22Rv1 (cell line): ENCODE measurements around the gene REEP6.

ENCODE experiments used
- H3K27ac ChIP-seq: fragments of 450-650 bp; 2 replicates; pipeline ENCODE4 v1.5.1; 2017
- CTCF ChIP-seq: fragments of 450-650 bp; IDR thresholded peaks from 2 replicates; pipeline ENCODE4 v1.5.1; 2017; ENCODE audit warnings: mild to moderate bottlenecking
- ZFX ChIP-seq: fragments of 450-650 bp; IDR thresholded peaks from 2 replicates; pipeline ENCODE4 v1.6.1; 2017; ENCODE audit warnings: antibody characterized with exemption, borderline replicate concordance

The REEP6 gene

GRCh38 chr19:1447944-1448343 lies 43.0 kb upstream of the REEP6 start:
- no peak overlapping the region for H3K27ac ChIP-seq
- no peak for TF ChIP-seq CTCF
- TF ChIP-seq ZFX, result no peak

DNA sequence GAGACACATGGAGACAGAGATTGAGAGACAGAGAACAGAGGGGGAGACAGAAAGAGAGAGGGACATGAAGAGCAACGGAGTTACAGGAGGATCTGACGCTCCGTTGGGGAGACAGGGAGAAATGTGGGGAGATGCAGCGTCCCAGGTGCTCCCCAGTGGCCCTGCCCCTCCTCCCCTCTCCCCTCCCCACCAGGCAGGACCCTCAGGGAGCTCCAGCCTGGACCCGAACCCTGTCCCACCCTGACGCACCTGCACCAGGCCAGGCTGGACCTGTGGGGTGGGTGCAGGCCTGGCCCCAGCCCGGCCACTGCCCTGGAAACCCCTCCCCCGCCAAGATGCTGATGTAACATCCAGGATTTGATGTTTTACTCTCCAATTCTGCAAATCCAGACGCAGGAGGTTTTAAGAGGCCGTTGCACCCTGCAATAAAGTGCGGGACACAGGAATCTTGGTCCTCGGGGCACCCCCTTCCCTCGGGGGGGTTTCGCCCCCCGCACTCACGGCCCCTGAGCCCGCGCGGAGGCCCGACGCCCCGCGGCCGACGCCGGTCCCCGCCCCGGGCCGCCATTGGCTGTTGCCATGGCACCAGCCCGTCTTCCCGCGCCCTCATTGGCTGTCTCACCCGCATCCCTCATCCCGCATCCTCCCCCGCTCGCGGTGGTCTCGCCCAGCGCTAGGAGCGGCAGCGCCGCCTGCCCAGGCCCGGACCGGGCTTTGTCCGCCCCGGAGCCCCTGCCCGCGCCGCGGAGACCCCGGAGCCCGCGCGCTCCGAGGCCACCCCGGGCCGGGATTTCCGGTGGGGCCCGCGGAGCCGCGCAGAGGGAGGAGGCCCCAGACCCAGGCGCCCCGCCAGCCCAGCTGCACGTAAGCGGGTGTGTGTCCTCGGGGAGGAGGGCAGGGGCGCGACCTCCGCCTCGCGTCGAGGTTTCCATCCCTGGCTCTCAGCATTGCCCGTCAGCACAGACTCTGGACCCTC lies 41.2 kb upstream of the REEP6 start, which contains the start of gene APC2:
Gene APC2 (plus strand): TSS at position 655 of the 976 bp plus-strand sequence. CDS start 2,881 bp downstream, outside the sequence.
- H3K27ac ChIP-seq, result peak within 1 kb of the TSS; percentile 43
- TF ChIP-seq CTCF, result no peak
- no peak for TF ChIP-seq ZFX

DNA sequence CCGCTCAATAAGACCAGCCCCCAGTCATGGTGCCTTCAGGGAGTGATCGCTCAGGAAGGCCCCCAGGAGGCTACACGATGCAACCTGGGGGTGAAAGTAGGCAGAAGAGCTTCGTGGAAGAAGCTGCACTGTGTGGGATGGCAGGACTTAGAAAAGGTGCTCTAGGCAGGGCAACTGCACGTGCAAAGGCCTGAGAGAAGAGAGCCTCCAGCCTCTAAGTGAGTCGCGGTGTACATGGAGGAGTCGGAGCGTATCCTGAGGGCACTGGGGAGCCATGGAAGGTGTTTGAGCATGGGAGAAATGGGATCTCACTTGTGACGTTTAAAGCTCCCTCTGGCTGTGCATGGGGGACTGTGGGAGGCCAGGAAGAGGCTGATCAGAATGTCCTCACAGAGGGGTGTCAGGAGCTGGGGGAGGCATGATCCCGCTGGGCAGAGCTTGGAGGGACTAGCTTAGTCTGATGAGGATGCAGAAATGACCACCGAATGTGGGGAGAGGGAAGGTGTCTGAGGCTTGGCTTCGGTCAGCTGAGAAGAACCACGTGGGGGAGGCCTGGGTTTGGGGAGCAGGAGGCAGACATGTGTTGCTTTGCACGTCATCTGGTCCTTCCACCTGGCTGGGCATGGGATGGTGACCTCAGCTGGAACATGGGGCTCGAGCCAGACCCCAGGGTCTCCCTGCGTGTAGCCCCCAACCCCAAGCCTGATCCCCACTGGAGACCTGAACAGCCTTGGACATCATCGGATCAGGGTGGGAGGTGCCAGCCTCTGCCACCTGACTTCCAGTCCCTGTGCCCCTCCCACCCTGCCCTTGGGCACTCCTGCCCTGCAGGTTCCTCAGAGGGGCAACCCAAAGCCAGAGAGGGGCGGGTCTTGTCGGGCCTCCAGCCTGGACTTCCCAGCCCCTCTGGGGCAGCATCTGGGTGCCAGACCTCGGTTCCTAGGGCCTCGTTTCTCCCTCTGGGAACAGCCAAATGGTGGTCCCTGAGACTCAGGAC lies 39.9 kb upstream of the REEP6 start:
- TF ChIP-seq ZFX, result no peak
- TF ChIP-seq CTCF, result no peak
- H3K27ac ChIP-seq, result no peak overlapping the region

DNA sequence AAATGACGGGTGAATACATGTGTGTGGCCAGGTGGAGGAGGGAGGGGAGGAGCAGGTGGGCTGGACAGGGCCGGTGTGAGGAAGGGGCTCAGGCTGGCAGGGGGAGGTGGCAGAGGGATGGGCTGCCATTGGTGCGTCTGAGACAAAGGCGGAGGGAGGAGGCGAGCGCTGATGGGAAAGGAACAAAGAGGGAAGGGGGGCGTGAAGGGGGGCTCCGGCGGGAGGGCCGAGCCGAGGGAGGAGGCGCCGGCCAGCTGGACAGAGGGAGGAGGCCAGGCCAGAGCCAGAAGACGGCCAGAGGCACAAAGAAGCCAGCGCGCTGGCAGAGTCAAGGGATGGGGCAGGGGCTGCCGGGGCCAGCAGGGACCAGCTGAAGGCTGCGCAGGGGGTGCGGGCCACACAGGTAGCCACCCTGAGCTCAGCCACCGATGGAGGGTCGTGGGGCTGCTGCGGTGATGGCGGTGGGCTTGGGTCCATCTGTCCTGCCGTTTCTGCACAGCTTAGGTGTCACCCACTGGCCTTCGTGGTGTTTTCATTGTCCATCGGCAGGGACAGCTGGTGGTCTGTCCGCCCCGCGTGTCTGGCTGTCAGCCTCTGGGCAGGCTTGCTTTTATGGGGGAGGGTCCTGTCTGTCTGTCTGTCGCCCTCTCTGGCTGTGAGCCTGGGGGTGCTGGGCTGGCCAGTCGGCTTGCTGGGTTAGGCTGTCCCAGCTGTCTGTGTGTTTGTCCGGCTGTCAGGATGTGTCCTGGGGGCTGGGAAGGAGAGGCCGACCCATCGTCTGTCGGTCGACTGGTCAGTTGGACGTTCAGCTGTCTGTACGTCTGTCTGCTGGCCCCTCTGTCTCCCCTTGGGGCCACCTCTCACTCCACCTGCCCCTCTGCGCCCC lies 38.8 kb upstream of the REEP6 start:
- H3K27ac ChIP-seq, result no peak overlapping the region
- no peak for TF ChIP-seq ZFX
- TF ChIP-seq CTCF, result no peak

DNA sequence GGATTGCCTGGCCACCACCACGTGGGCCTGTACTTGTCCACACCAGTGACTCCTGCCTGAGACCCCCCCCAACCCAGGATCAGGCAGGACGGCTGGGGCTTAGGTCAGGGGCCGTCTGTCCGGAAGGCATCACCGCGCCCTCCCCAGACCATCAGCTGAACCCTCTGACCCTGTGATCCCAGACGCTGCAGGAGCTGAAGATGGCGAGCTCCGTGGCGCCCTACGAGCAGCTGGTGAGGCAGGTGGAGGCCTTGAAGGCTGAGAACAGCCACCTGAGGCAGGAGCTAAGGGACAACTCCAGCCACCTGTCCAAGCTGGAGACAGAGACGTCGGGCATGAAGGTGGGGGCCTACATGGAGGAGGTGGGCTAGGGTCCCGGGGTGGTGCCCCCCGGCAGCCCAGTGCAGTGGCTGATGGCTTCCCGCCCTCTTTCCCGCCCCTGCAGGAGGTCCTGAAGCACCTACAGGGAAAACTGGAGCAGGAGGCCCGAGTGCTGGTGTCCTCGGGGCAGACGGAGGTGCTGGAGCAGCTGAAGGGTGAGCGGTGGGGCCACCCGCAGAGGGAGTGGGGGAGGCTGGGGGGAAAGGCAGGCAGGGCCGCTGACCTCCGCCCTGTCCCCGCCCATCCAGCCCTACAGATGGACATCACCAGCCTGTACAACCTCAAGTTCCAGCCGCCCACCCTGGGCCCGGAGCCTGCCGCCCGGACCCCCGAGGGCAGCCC lies 38.0 kb upstream of the REEP6 start:
- peak overlapping the region; percentile 93 for H3K27ac ChIP-seq
- no peak for TF ChIP-seq CTCF
- no peak for TF ChIP-seq ZFX
